Heart left ventricle (tissue), 13 donors: Measurements from ENCODE around the gene CRACDL.

Experiments
- POLR2A ChIP-seq, 2 donors: fragments of 450-650 bp; IDR thresholded peaks; one replicate each; pipeline ENCODE4 v1.6.1; 2017; ENCODE audit warnings: antibody characterized with exemption in 2 of 2, mild to moderate bottlenecking in 2 of 2, moderate library complexity in 2 of 2
- TF ChIP-seq, protein P1 (sequence below), 12 donors: fragments of 200-600 bp; sonication (generic) in 4 of 12; IDR thresholded peaks; one replicate each; pipeline versions ENCODE4 v1.5.0 to v1.8.0; 2018 to 2022; ENCODE audit warnings: antibody characterized with exemption in 12 of 12, mild to moderate bottlenecking in 5 of 12
- donor health status: ischemic (EF 13 %, LVEDD 7.1; RV severe dilation, severe dysfunction).
- donor health status: DM: no; HTN: yes; CAD: no.
- donor health status: DM: no; HTN: no; CAD: no.
- donor health status: ischemic (EF 25% LVEDD 6.9; RV normal size, moderate dysfunction).
- donor health status: ischemic (EF 25% LVEDD 5.7; RV mildly dilated, moderate dysfunction).
- donor health status: ischemic (EF 35%, LVEDD 5.7; RV mildly dilated, moderate dysfunction).
- donor health status: nonischemic (EF 11% LVEDD 7.7; RV severe dilation, severe dysfunction).
- donor health status: DM: yes; HTN: yes; CAD: no.
- donor health status: PGD.
- donor health status: ischemic (EF 29% LVEDD 5.4; RV normal size, mild dysfunction).
- donor health status: nonischemic (EF 23%, LVEDD 6.1; RV moderate dilation, normal function).

DNA sequence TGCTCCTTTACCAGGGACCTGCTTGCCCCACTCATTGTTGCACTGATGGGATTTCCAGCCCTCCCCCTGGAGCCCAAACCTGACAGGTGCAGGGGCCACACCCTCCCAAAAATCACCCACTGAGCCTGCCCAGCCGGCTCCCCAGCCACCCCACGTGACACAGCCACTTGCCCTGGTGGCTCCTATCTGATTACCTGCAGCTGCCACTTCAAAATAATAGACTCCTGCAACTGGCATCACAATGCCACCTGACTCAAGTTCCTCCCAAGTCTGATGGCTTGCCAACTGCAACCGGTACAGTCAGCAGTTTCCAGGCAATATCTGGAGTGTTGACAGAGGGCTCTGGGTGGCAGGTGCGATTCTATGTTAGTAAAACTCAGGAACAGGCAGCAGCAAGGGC, 66.2 kb downstream of the CRACDL start:
- TF ChIP-seq, protein P1, sequence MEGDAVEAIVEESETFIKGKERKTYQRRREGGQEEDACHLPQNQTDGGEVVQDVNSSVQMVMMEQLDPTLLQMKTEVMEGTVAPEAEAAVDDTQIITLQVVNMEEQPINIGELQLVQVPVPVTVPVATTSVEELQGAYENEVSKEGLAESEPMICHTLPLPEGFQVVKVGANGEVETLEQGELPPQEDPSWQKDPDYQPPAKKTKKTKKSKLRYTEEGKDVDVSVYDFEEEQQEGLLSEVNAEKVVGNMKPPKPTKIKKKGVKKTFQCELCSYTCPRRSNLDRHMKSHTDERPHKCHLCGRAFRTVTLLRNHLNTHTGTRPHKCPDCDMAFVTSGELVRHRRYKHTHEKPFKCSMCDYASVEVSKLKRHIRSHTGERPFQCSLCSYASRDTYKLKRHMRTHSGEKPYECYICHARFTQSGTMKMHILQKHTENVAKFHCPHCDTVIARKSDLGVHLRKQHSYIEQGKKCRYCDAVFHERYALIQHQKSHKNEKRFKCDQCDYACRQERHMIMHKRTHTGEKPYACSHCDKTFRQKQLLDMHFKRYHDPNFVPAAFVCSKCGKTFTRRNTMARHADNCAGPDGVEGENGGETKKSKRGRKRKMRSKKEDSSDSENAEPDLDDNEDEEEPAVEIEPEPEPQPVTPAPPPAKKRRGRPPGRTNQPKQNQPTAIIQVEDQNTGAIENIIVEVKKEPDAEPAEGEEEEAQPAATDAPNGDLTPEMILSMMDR (IDR thresholded peaks at IDR 0.05), result no peak
- no peak for TF ChIP-seq POLR2A (IDR thresholded peaks at IDR 0.05)
